NAMALWA (cell line): ENCODE measurements around the gene UNC5B.

Experiments used
- DNase-seq: peaks from one replicate; pipeline ENCODE4 v3.0.0-alpha.2; 2015; ENCODE audit warnings: low spot score

UNC5B gene

GRCh38 chr10:71299071-71299785, 86.9 kb downstream of the UNC5B start:
- no peak for DNase-seq

GRCh38 chr10:71300555-71301370, 88.4 kb downstream of the UNC5B start:
- DNase-seq, result no peak

- DNase-seq, result no peak
Measured at GRCh38 chr10:71301371-71301916, 89.1 kb downstream of the UNC5B start.

GRCh38 chr10:71302451-71302850, 90.1 kb downstream of the UNC5B start:
- DNase-seq, result no peak

- DNase-seq, result peak; percentile 68
Measured at GRCh38 chr10:71302874-71303568, 90.7 kb downstream of the UNC5B start.

GRCh38 chr10:71303569-71303907, 91.2 kb downstream of the UNC5B start:
- DNase-seq, result no peak

GRCh38 chr10:71304914-71305313, 92.5 kb downstream of the UNC5B start:
- DNase-seq, result no peak

- no peak for DNase-seq
Measured at GRCh38 chr10:71306979-71307378, 94.6 kb downstream of the UNC5B start.

- DNase-seq, result no peak
Measured at GRCh38 chr10:71307469-71308085, 95.2 kb downstream of the UNC5B start.

- DNase-seq, result no peak
Measured at GRCh38 chr10:71308244-71308643, 95.9 kb downstream of the UNC5B start.

GRCh38 chr10:71308985-71309384, 96.6 kb downstream of the UNC5B start:
- no peak for DNase-seq

GRCh38 chr10:71309919-71310318, 97.5 kb downstream of the UNC5B start:
- DNase-seq, result no peak

GRCh38 chr10:71312220-71312619, 99.8 kb downstream of the UNC5B start:
- no peak for DNase-seq

- no peak for DNase-seq
Measured at GRCh38 chr10:71312811-71313789, 100.7 kb downstream of the UNC5B start.

GRCh38 chr10:71314028-71314693, 101.8 kb downstream of the UNC5B start:
- DNase-seq, result peak; percentile 39

- no peak for DNase-seq
Measured at GRCh38 chr10:71314694-71315225, 102.4 kb downstream of the UNC5B start.

GRCh38 chr10:71316056-71316785, 103.9 kb downstream of the UNC5B start:
- no peak for DNase-seq

- DNase-seq, result no peak
Measured at GRCh38 chr10:71316786-71317160, 104.4 kb downstream of the UNC5B start.

GRCh38 chr10:71317739-71318138, 105.4 kb downstream of the UNC5B start:
- DNase-seq, result no peak
